ENCODE data around the gene KBTBD2.

- TF ChIP-seq POLR2A (IDR thresholded peaks at IDR 0.05): peak; percentile 70
- TF ChIP-seq, protein P1, sequence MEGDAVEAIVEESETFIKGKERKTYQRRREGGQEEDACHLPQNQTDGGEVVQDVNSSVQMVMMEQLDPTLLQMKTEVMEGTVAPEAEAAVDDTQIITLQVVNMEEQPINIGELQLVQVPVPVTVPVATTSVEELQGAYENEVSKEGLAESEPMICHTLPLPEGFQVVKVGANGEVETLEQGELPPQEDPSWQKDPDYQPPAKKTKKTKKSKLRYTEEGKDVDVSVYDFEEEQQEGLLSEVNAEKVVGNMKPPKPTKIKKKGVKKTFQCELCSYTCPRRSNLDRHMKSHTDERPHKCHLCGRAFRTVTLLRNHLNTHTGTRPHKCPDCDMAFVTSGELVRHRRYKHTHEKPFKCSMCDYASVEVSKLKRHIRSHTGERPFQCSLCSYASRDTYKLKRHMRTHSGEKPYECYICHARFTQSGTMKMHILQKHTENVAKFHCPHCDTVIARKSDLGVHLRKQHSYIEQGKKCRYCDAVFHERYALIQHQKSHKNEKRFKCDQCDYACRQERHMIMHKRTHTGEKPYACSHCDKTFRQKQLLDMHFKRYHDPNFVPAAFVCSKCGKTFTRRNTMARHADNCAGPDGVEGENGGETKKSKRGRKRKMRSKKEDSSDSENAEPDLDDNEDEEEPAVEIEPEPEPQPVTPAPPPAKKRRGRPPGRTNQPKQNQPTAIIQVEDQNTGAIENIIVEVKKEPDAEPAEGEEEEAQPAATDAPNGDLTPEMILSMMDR (IDR thresholded peaks at IDR 0.05): no peak
Measured at GRCh38 chr7:32891800-32892520, 400 bp upstream of the KBTBD2 start.
